GM10266 (cell line): Measurements from ENCODE around the gene GBP7.

Source experiments
- DNase-seq: peaks from one replicate; pipeline ENCODE4 v3.0.0; 2012; ENCODE audit errors: extremely low spot score
- CTCF ChIP-seq: IDR thresholded peaks from 2 replicates; pipeline ENCODE4 v1.5.1; 2012; ENCODE audit warnings: mild to moderate bottlenecking, low read depth; ENCODE audit not compliant: control insufficient read depth, insufficient read depth; ENCODE audit errors: missing control alignments

GBP7 gene

GRCh38 chr1:89169166-89169565, 6.6 kb downstream of the GBP7 start:
- no peak for DNase-seq
- TF ChIP-seq CTCF: no peak

GRCh38 chr1:89167590-89168230, 8.1 kb downstream of the GBP7 start:
- DNase-seq: no peak

GRCh38 chr1:89166705-89167104, 9.1 kb downstream of the GBP7 start:
- no peak for DNase-seq
- no peak for TF ChIP-seq CTCF

More at GRCh38 chr1:89167590-89168230, 8.1 kb downstream of the GBP7 start:
- TF ChIP-seq CTCF: no peak

GRCh38 chr1:89165811-89166210, 10.0 kb downstream of the GBP7 start:
- TF ChIP-seq CTCF: no peak
- no peak for DNase-seq

- TF ChIP-seq CTCF: no peak
- DNase-seq: no peak
These were observed 24.8 kb downstream of the GBP7 start for GRCh38 chr1:89151047-89151446.

GRCh38 chr1:89149976-89150375, 25.8 kb downstream of the GBP7 start:
- no peak for TF ChIP-seq CTCF
- no peak for DNase-seq

GRCh38 chr1:89149229-89149628, 26.6 kb downstream of the GBP7 start:
- no peak for TF ChIP-seq CTCF
- no peak for DNase-seq
